ENCODE measurements around the gene ICE1.
"Not testable (repeated sequence)": the region's sequence is repeated elsewhere in the genome, so short reads cannot be mapped to it uniquely, and the experiment has no call there.

ICE1 gene

GRCh38 chr5:5492087-5492933 is 69.8 kb downstream of the ICE1 start:
- DNase-seq (ENCODE audit: low read depth in 2 of 2) = no peak

DNA sequence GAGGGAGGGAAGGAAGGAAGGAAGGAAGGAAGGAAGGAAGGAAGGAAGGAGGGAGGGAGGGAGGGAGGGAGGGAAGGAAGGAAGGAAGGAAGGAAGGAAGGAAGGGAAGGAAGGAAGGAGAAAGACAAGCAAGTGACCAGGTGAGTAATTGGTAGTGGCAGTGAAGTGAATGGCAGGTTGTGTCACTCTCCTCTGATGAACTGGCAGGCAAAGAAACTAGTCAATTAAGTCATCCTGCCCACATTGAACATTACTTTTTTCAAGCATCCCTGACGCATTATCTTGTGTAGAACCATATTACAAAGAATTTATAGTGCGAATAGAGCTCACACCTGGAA is 70.4 kb downstream of the ICE1 start:
- DNase-seq (ENCODE audit: low read depth in 2 of 2) = not testable (repeated sequence)

DNA sequence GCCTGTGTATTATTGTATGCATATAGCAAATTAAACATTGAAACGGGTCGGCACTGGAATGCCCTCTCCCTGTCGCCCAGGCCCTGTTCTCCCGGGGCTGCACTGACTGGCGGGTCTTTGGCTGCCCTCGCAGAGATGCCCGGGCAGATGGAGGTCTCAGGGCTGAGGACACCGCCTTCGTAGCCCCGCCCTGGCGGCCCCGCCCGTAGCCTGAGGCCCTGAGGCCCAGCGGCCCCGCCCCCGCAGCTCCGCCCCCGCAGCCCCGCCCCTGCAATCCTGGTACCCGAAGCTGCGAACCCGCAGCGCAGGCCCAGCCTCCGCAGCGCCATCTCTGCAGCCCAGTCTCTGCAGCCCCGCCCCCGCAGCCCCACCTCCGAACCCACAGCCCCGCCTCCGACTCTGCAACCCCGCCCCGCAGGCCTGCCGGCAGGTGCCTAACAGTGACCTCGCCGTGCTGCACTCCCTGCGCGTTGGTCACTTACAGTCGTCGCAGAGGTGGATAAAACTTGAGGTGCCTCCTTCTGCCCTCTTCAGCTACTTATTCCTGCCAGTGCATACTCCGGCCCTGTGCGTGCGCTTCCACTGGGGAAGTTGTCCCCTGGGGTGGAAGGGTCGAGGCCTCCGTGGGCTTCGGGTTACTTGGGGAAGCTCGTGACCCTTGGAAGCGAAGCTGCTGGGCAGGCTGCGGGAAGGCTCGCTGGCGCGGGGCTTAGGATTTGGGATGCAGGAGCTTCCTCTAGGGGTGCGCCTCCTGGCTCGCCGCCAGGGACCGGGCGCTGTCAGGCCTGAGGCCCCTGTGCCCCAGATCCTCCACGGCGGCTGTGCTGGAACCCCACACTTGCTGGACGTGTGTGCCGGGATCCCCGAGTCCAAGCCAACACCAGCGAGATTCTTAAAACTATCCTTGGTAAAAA is 72.3 kb downstream of the ICE1 start:
- DNase-seq (ENCODE audit: low read depth in 2 of 2) = peak; percentile 62 to 68

GRCh38 chr5:5497152-5497788 is 74.8 kb downstream of the ICE1 start:
- no peak for DNase-seq (ENCODE audit: low read depth in 2 of 2)

DNA sequence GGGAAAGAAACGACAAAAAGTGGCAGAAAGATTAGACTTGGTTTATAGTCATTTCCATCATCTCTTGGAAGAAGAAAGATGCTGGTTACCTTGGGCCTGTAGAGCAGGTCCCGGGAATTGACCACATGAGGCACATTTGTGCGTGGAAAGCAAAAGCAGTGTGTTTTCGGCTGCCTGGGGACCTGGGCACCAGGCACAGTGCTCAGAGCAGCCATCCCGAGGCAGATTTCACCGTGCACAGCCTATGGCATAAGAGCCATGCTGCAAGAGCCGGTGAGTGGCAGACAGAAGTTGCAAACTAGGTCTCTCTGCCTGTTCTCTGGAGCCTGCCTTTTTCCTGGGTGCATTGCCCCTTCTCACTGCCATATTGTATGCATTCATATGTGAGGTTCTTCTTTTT is 77.0 kb downstream of the ICE1 start:
- no peak for DNase-seq (ENCODE audit: low read depth in 2 of 2)

DNA sequence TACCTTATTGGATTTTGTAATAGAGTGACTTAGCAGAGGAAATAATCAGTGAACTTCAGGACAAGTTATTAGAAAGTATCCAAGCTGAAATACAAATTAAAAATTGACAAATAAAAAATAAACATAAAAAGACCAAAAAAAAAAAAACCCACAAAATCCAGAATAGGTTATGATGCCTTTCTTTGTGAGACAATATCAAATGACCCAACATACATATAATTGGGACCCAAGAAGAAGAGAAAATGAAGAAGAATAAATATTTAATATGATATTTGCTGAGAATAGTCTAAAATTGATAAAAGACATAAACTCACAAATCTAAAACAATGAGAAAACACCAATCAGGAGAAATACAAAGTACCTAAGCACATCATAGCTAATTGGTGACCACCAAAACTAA is 81.8 kb downstream of the ICE1 start:
- no peak for DNase-seq (ENCODE audit: low read depth in 2 of 2)

DNA sequence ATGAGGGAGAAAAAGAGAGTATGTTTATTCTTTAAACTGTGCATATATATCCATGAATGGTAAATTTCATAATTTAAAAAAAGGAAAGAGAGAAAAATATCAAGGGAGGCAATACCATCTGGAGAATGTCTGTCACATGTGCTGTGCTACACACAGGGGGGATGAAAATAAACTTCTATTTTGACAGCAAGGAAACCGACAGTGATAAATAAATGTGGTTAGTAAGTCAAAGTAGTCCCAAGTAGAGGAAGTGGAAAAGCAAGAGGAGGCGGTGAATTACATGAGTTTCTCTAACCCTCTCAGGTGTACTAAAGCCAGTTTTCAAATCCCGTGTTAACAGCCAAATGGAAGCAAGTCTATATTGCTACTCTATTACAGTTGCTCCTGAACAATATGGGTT is 83.3 kb downstream of the ICE1 start:
- DNase-seq (ENCODE audit: low read depth in 2 of 2) = no peak

- DNase-seq (ENCODE audit: low read depth in 2 of 2) = no peak
These were observed 85.9 kb downstream of the ICE1 start for GRCh38 chr5:5508391-5508790.

- DNase-seq (ENCODE audit: low read depth in 2 of 2) = no peak
These were observed 89.5 kb downstream of the ICE1 start for GRCh38 chr5:5511904-5512416.

- no peak for DNase-seq (ENCODE audit: low read depth in 2 of 2)
These were observed 90.1 kb downstream of the ICE1 start for GRCh38 chr5:5512543-5512942.

DNA sequence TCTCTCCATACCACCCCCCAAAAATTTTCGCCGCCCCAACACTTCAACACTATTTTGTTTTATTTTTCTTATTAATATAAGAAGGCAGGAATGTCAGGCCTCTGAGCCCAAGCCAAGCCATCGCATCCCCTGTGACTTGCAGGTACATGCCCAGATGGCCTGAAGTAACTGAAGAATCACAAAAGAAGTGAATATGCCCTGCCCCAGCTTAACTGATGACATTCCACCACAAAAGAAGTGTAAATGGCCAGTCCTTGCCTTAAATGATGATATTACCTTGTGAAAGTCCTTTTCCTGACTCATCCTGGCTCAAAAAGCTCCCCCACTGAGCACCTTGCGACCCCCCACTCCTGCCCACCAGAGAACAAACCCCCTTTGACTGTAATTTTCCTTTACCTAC is 98.1 kb downstream of the ICE1 start:
- not testable (repeated sequence) for DNase-seq (ENCODE audit: low read depth in 2 of 2)

GRCh38 chr5:5521029-5521428 is 98.6 kb downstream of the ICE1 start:
- DNase-seq (ENCODE audit: low read depth in 2 of 2) = no peak

GRCh38 chr5:5521478-5521877 is 99.0 kb downstream of the ICE1 start:
- DNase-seq (ENCODE audit: low read depth in 2 of 2) = no peak

GRCh38 chr5:5522336-5522735 is 99.9 kb downstream of the ICE1 start:
- no peak for DNase-seq (ENCODE audit: low read depth in 2 of 2)

DNA sequence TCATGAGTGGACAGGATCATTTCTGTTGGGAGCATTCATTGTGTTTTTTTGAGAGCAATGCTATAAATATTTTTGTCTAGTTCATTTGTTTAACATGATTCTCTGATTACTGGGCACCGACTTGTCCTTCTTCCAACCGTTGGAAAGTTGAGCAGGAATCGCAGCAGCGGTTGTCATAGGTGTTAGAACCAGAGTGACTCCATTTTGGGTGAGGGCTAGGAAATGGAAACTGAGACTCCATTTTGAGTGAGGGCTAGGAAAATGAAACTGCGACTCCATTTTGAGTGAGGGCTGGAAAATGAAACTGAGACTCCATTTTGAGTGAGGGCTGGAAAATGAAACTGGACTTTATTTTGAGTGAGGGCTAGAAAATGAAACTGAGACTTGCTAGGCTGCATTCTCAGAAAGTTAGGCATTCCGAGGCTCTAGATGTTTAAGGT is 100.6 kb downstream of the ICE1 start:
- no peak for DNase-seq (ENCODE audit: low read depth in 2 of 2)

DNA sequence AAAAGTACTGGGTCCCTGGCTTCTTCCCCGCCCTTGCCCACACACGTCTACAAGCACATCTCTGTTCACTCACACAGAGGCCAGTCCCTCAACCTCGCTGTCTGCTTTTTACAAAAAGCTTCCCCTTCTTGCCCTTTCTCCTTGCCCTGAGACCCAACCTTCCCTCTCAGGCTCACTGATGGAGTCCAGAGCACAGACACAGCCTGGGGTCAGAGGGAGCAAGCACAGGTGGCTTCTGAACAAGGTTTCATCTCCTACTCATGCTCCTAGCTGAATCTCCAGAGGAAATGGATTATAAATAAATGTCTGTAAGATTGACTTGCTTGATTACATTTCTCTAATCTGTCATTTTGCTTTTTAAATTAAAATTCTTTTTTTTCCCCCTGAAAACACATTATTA is 101.8 kb downstream of the ICE1 start:
- no peak for DNase-seq (ENCODE audit: low read depth in 2 of 2)

- no peak for DNase-seq (ENCODE audit: low read depth in 2 of 2)
These were observed 108.9 kb downstream of the ICE1 start for GRCh38 chr5:5531371-5531770.

DNA sequence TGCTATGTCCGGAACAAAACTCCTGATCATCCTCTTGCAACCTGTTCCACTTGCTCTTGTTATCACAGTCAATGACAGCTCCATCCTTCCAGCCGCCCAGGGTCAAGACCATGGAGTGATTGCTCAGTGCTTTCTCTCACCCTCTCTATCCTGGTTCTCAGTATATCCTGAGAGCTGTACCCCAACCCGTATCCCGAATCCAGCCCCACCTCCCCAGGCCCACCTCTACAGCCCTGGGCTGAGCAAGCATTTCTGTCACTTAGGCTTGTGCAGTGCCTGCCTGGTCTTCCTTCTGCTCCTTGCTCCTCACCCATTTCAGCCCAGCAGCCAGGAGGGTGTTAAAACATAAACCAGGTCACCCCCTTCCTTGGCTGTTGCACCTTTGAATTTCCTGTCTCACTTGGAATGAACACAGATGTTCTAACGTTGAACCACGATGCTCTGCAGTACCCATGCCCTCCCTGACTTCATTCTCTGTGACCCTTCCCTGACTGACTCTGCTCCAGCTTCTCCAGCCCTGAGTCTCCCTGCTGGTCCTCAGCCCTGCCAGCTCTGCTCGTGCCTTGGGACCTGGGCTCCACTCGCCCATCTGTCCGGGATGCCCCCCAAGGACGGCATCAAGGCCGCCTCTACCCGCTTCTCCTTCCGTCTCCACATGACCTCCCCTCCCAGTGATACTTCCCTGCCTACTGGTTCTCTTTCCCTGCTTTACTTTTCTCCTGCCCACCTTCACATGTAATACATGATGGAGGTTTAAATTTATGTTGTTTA is 110.0 kb downstream of the ICE1 start:
- DNase-seq (ENCODE audit: low read depth in 2 of 2) = no peak

- no peak for DNase-seq (ENCODE audit: low read depth in 2 of 2)
These were observed 111.5 kb downstream of the ICE1 start for GRCh38 chr5:5533927-5534326.

DNA sequence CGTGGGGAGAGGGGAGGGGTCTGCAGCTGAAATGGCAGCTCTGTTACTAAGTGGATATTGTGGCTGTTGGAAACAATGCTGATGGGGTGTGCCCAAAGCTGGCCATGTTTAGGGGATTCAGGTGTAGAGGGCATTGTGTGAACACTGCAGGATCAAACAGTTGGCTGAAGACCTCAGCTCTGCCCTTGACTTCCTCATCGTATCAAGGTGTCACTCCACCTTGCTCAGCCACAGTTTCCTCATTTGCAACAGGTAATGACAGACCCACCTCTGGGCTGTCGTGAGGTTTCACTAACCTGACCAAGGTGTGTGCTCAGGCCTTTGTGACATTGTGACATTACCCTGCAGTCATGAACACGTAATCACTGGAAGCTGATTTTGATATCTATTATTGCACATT is 111.9 kb downstream of the ICE1 start:
- DNase-seq (ENCODE audit: low read depth in 2 of 2) = no peak

DNA sequence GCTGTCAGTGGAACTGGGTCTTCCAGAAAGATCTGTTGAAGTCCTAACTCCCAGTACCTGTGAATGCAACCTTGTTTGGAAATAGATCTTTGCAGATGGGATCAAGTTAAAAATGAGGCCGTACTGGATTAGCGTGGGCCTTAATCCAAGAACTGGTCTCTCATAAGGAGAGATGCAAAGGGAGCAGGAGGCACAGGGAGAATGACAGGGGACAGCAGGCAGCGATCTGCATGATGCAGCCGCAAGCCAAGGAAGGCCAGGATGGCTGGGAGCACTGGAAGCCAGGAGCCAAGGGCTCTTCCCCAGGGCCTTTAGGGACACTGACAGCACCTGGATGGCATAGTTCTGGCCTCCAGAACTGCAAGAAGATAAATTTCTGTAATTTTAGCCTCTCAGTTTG is 114.4 kb downstream of the ICE1 start:
- DNase-seq (ENCODE audit: low read depth in 2 of 2) = no peak
